ENCODE data around the gene FLYWCH1. TPM values are rescaled to one million over a fixed set of nuclear protein-coding genes. Genes with fewer than 3 reads are reported as not detected.

The FLYWCH1 gene
- total and polyA plus RNA-seq, 9 of the 15 experiments (the other 6 are each of a cell fraction or from before 2014, with no cell fraction given): 0.18 to 33.6 (median 11.3) TPM

- no peak; the same call in 1 of the 2 replicates for TF ChIP-seq ZNF609 (CRISPR knock-in tag; IDR thresholded peaks at IDR 0.05; ENCODE audit: borderline replicate concordance)
- 0 out of 2 replicates have a peak, but pooled peaks have one; percentile 13 for TF ChIP-seq EGR1 (conservative IDR thresholded peaks at IDR 0.05)
- TF ChIP-seq SP1 (CRISPR knock-in tag; IDR thresholded peaks at IDR 0.05): peak; percentile 98
- TF ChIP-seq KAT8 (IDR thresholded peaks at IDR 0.05; ENCODE audit: low read depth): no peak
- TF ChIP-seq SAP30 (IDR thresholded peaks at IDR 0.05; ENCODE audit: borderline replicate concordance, insufficient read depth, low read depth, low read length, poor library complexity, severe bottlenecking): peak; percentile 56
- TF ChIP-seq ZNF512 (tag; IDR thresholded peaks at IDR 0.05): no peak
- TF ChIP-seq ERF (CRISPR knock-in tag; IDR thresholded peaks at IDR 0.05): peak; percentile 85; the same call in 1 of the 2 replicates
- no peak for TF ChIP-seq TARDBP (IDR thresholded peaks at IDR 0.05)
- no peak for TF ChIP-seq HNRNPL (IDR thresholded peaks at IDR 0.05; ENCODE audit: low read depth, low read length)
- TF ChIP-seq YY1 (IDR thresholded peaks at IDR 0.05; ENCODE audit: borderline replicate concordance in 1 of 3, control insufficient read depth in 1 of 3, extremely low read depth in 1 of 3, insufficient read depth in 3 of 3, insufficient read length in 1 of 3, insufficient replicate concordance in 2 of 3, low read depth in 1 of 3, low read length in 2 of 3): peak in 2 of 3 experiments; percentile 49 to 63
- peak; percentile 99 for TF ChIP-seq POLR2AphosphoS5 (IDR thresholded peaks at IDR 0.05; ENCODE audit: control insufficient read depth, insufficient read depth, low read depth, low read length)
- peak; percentile 10; the same call in 1 of the 2 replicates for TF ChIP-seq FOXK1 (CRISPR knock-in tag; IDR thresholded peaks at IDR 0.05; ENCODE audit: borderline replicate concordance)
- TF ChIP-seq ZNF384 (IDR thresholded peaks at IDR 0.05; ENCODE audit: low read depth, low read length): no peak
- no peak for TF ChIP-seq NR2F6 (CRISPR knock-in tag; IDR thresholded peaks at IDR 0.05)
- no peak for TF ChIP-seq ZNF518B (CRISPR knock-in tag; IDR thresholded peaks at IDR 0.05)
- TF ChIP-seq ADNP (tag; IDR thresholded peaks at IDR 0.05): no peak
- TF ChIP-seq CTBP1 (IDR thresholded peaks at IDR 0.05; ENCODE audit: borderline replicate concordance): peak; percentile 63; the same call in 1 of the 2 replicates
Measured at GRCh38 chr16:2905241-2905987, 6.3 kb upstream of the FLYWCH1 start (continued).

Measured in K562 (cell line).